Uterus (tissue), 2 donors: ENCODE data around the gene SLC4A2.

Experiments used
- POLR2A ChIP-seq, 2 donors: fragments of 450-650 bp; IDR thresholded peaks; one replicate each; pipeline ENCODE4 v1.6.1; 2016; ENCODE audit warnings: antibody characterized with exemption in 2 of 2, mild to moderate bottlenecking in 1 of 2, moderate library complexity in 1 of 2
- TF ChIP-seq, protein P1 (sequence below), 4 experiments: fragments of 200-600 bp in 2 of 4; fragments of 450-650 bp in 2 of 4; sonication (generic) in 2 of 4; IDR thresholded peaks; one replicate each; pipeline ENCODE4 v1.5.1; 2016 to 2019; ENCODE audit warnings: antibody characterized with exemption in 4 of 4, mild to moderate bottlenecking in 2 of 4, moderate library complexity in 1 of 4

- TF ChIP-seq, protein P1, sequence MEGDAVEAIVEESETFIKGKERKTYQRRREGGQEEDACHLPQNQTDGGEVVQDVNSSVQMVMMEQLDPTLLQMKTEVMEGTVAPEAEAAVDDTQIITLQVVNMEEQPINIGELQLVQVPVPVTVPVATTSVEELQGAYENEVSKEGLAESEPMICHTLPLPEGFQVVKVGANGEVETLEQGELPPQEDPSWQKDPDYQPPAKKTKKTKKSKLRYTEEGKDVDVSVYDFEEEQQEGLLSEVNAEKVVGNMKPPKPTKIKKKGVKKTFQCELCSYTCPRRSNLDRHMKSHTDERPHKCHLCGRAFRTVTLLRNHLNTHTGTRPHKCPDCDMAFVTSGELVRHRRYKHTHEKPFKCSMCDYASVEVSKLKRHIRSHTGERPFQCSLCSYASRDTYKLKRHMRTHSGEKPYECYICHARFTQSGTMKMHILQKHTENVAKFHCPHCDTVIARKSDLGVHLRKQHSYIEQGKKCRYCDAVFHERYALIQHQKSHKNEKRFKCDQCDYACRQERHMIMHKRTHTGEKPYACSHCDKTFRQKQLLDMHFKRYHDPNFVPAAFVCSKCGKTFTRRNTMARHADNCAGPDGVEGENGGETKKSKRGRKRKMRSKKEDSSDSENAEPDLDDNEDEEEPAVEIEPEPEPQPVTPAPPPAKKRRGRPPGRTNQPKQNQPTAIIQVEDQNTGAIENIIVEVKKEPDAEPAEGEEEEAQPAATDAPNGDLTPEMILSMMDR (IDR thresholded peaks at IDR 0.05): no peak
- no peak for TF ChIP-seq POLR2A (IDR thresholded peaks at IDR 0.05)
Observed at GRCh38 chr7:151016942-151017341, 42.4 kb upstream of the SLC4A2 start.
